Activated naive CD8-positive, alpha-beta T cell treated with anti-CD3 and anti-CD28 coated beads, Interleukin-2, amount 50 U/mL, for 24 hours (primary cell): Measurements from ENCODE around the gene TMEM72.

Experiments used
- ATAC-seq: fragments of 150-1000 bp; cut with Tn5 transposase; one replicate; pipeline ENCODE4 v1.10.0; 2021
- DNase-seq: peaks from one replicate; pipeline ENCODE4 v3.0.0; 2021
- H3K27ac Mint-ChIP-seq: one replicate; pipeline ENCODE4 v1.8.0; 2021; ENCODE audit warnings: mild to moderate bottlenecking, mixed read lengths
- H3K27me3 Mint-ChIP-seq: one replicate; pipeline ENCODE4 v1.8.0; 2021; ENCODE audit warnings: mixed read lengths
- H3K36me3 Mint-ChIP-seq: one replicate; pipeline ENCODE4 v1.8.0; 2021; ENCODE audit warnings: low read depth, mixed read lengths
- H3K4me1 Mint-ChIP-seq: one replicate; pipeline ENCODE4 v1.8.0; 2021; ENCODE audit warnings: mixed read lengths
- H3K4me3 Mint-ChIP-seq: one replicate; pipeline ENCODE4 v1.8.0; 2021; ENCODE audit warnings: mild to moderate bottlenecking, moderate library complexity, mixed read lengths
- H3K9me3 Mint-ChIP-seq: one replicate; pipeline ENCODE4 v1.8.0; 2021; ENCODE audit warnings: mixed read lengths

The TMEM72 gene

GRCh38 chr10:44881649-44882048 lies 29.5 kb upstream of the TMEM72 start:
- no peak overlapping the region for H3K4me3 Mint-ChIP-seq
- DNase-seq (no peak), ATAC-seq (no peak)
- no peaks in the 10 kb centered on the region for H3K9me3 Mint-ChIP-seq
- peaks cover 10% of the 10 kb centered on the region for H3K4me1 Mint-ChIP-seq
- H3K36me3 Mint-ChIP-seq = no peaks in the 10 kb centered on the region
- H3K27me3 Mint-ChIP-seq = peaks cover 15% of the 10 kb centered on the region
- no peak overlapping the region for H3K27ac Mint-ChIP-seq

GRCh38 chr10:44882166-44882720 lies 28.9 kb upstream of the TMEM72 start:
- no peak overlapping the region for H3K4me3 Mint-ChIP-seq
- DNase-seq (no peak), ATAC-seq (no peak)
- H3K9me3 Mint-ChIP-seq = no peaks in the 10 kb centered on the region
- no peak overlapping the region for H3K27ac Mint-ChIP-seq
- peaks cover 10% of the 10 kb centered on the region for H3K4me1 Mint-ChIP-seq
- H3K27me3 Mint-ChIP-seq = peaks cover 15% of the 10 kb centered on the region
- H3K36me3 Mint-ChIP-seq = no peaks in the 10 kb centered on the region

- ATAC-seq (no peak), DNase-seq (no peak)
- H3K27me3 Mint-ChIP-seq = peaks cover 12% of the 10 kb centered on the region
- H3K27ac Mint-ChIP-seq = no peak overlapping the region
- H3K9me3 Mint-ChIP-seq = no peaks in the 10 kb centered on the region
- H3K36me3 Mint-ChIP-seq = no peaks in the 10 kb centered on the region
- no peak overlapping the region for H3K4me3 Mint-ChIP-seq
- H3K4me1 Mint-ChIP-seq = peaks cover 6% of the 10 kb centered on the region
Measured at GRCh38 chr10:44883593-44884331, 27.4 kb upstream of the TMEM72 start.

GRCh38 chr10:44885710-44886109 lies 25.4 kb upstream of the TMEM72 start:
- Mint-ChIP-seq H3K9me3 (no peaks in the 10 kb centered on the region), H3K27ac (no peak overlapping the region), H3K4me3 (no peak overlapping the region), H3K27me3 (no peaks in the 10 kb centered on the region), H3K4me1 (no peaks in the 10 kb centered on the region), H3K36me3 (no peaks in the 10 kb centered on the region)
- no peak for ATAC-seq
- no peak for DNase-seq

GRCh38 chr10:44886966-44887365 lies 24.2 kb upstream of the TMEM72 start:
- Mint-ChIP-seq H3K27ac (no peak overlapping the region), H3K4me1 (no peaks in the 10 kb centered on the region), H3K27me3 (no peaks in the 10 kb centered on the region), H3K4me3 (no peak overlapping the region), H3K9me3 (no peaks in the 10 kb centered on the region), H3K36me3 (no peaks in the 10 kb centered on the region)
- no peak for ATAC-seq
- no peak for DNase-seq

GRCh38 chr10:44888886-44889285 lies 22.3 kb upstream of the TMEM72 start:
- DNase-seq (no peak), ATAC-seq (no peak)
- Mint-ChIP-seq H3K27me3 (no peaks in the 10 kb centered on the region), H3K4me3 (no peak overlapping the region), H3K27ac (no peak overlapping the region), H3K4me1 (no peaks in the 10 kb centered on the region), H3K36me3 (no peaks in the 10 kb centered on the region), H3K9me3 (no peaks in the 10 kb centered on the region)

- Mint-ChIP-seq H3K27me3 (no peaks in the 10 kb centered on the region), H3K4me3 (no peak overlapping the region), H3K9me3 (no peaks in the 10 kb centered on the region), H3K4me1 (no peaks in the 10 kb centered on the region), H3K27ac (no peak overlapping the region), H3K36me3 (no peaks in the 10 kb centered on the region)
- DNase-seq (no peak), ATAC-seq (no peak)
Measured at GRCh38 chr10:44889834-44890233, 21.3 kb upstream of the TMEM72 start.

GRCh38 chr10:44890696-44891563 lies 20.2 kb upstream of the TMEM72 start:
- Mint-ChIP-seq H3K4me1 (no peaks in the 10 kb centered on the region), H3K27me3 (no peaks in the 10 kb centered on the region), H3K9me3 (no peaks in the 10 kb centered on the region), H3K36me3 (no peaks in the 10 kb centered on the region), H3K4me3 (no peak overlapping the region), H3K27ac (no peak overlapping the region)
- ATAC-seq = no peak
- no peak for DNase-seq

- Mint-ChIP-seq H3K27me3 (no peaks in the 10 kb centered on the region), H3K36me3 (no peaks in the 10 kb centered on the region), H3K4me1 (no peaks in the 10 kb centered on the region), H3K9me3 (no peaks in the 10 kb centered on the region), H3K4me3 (no peak overlapping the region), H3K27ac (no peak overlapping the region)
- ATAC-seq = no peak
- no peak for DNase-seq
Measured at GRCh38 chr10:44891721-44892120, 19.4 kb upstream of the TMEM72 start.

GRCh38 chr10:44893604-44894468 lies 17.3 kb upstream of the TMEM72 start:
- Mint-ChIP-seq H3K4me3 (no peak overlapping the region), H3K27ac (no peak overlapping the region), H3K27me3 (no peaks in the 10 kb centered on the region), H3K9me3 (no peaks in the 10 kb centered on the region), H3K4me1 (no peaks in the 10 kb centered on the region), H3K36me3 (no peaks in the 10 kb centered on the region)
- no peak for DNase-seq
- ATAC-seq = no peak

- Mint-ChIP-seq H3K4me3 (no peak overlapping the region), H3K27me3 (no peaks in the 10 kb centered on the region), H3K36me3 (no peaks in the 10 kb centered on the region), H3K9me3 (no peaks in the 10 kb centered on the region), H3K27ac (no peak overlapping the region), H3K4me1 (no peaks in the 10 kb centered on the region)
- ATAC-seq (no peak), DNase-seq (no peak)
Measured at GRCh38 chr10:44894691-44895090, 16.4 kb upstream of the TMEM72 start.

GRCh38 chr10:44895280-44895679 lies 15.9 kb upstream of the TMEM72 start:
- no peaks in the 10 kb centered on the region for H3K9me3 Mint-ChIP-seq
- ATAC-seq = no peak

GRCh38 chr10:44897049-44897448 lies 14.1 kb upstream of the TMEM72 start:
- H3K4me3 Mint-ChIP-seq = no peak overlapping the region

More at GRCh38 chr10:44895280-44895679, 15.9 kb upstream of the TMEM72 start:
- Mint-ChIP-seq H3K4me1 (no peaks in the 10 kb centered on the region), H3K4me3 (no peak overlapping the region), H3K27ac (no peak overlapping the region), H3K36me3 (no peaks in the 10 kb centered on the region), H3K27me3 (no peaks in the 10 kb centered on the region)
- DNase-seq = no peak

GRCh38 chr10:44898665-44899064 lies 12.5 kb upstream of the TMEM72 start:
- H3K9me3 Mint-ChIP-seq = no peaks in the 10 kb centered on the region
- H3K36me3 Mint-ChIP-seq = no peaks in the 10 kb centered on the region
- H3K4me3 Mint-ChIP-seq = no peak overlapping the region
- ATAC-seq = no peak
- H3K27ac Mint-ChIP-seq = no peak overlapping the region
- no peaks in the 10 kb centered on the region for H3K4me1 Mint-ChIP-seq
- H3K27me3 Mint-ChIP-seq = no peaks in the 10 kb centered on the region
- no peak for DNase-seq

More at GRCh38 chr10:44897049-44897448, 14.1 kb upstream of the TMEM72 start:
- Mint-ChIP-seq H3K27me3 (no peaks in the 10 kb centered on the region), H3K4me1 (no peaks in the 10 kb centered on the region), H3K27ac (no peak overlapping the region), H3K9me3 (no peaks in the 10 kb centered on the region), H3K36me3 (no peaks in the 10 kb centered on the region)
- no peak for ATAC-seq
- no peak for DNase-seq
